Tibial nerve (tissue), 4 donors: Measurements from ENCODE around the gene KDM4B.

Experiments
- CTCF ChIP-seq, 5 experiments: fragments of 200-600 bp in 3 of 5; fragments of 450-650 bp in 2 of 5; sonication (generic) in 3 of 5; IDR thresholded peaks; one replicate each; pipeline ENCODE4 v1.5.1; 2016 to 2019; ENCODE audit warnings: antibody characterized with exemption in 5 of 5, mild to moderate bottlenecking in 3 of 5, moderate library complexity in 2 of 5
- EP300 ChIP-seq, 2 donors: sonication (generic); formaldehyde crosslinking; IDR thresholded peaks; one replicate each; pipeline ENCODE4 v1.6.1; 2017; ENCODE audit warnings: antibody characterized with exemption in 2 of 2, mild to moderate bottlenecking in 1 of 2
- POLR2A ChIP-seq, 2 donors: fragments of 450-650 bp; IDR thresholded peaks; one replicate each; pipeline ENCODE4 v1.6.1; 2017; ENCODE audit warnings: antibody characterized with exemption in 2 of 2, mild to moderate bottlenecking in 2 of 2, moderate library complexity in 2 of 2

- TF ChIP-seq POLR2A (IDR thresholded peaks at IDR 0.05), result no peak
- TF ChIP-seq CTCF (IDR thresholded peaks at IDR 0.05), result no peak
- TF ChIP-seq EP300 (IDR thresholded peaks at IDR 0.05), result no peak
These were observed 66.3 kb downstream of the KDM4B start for GRCh38 chr19:5035105-5035761.
